Superior temporal gyrus (tissue), 1 donor: Measurements from ENCODE around the gene HSPG2.

Source experiments
- DNase-seq: peaks from one replicate; pipeline ENCODE4 v3.0.0-alpha.2; 2016; ENCODE audit errors: extremely low spot score

HSPG2 gene

DNA sequence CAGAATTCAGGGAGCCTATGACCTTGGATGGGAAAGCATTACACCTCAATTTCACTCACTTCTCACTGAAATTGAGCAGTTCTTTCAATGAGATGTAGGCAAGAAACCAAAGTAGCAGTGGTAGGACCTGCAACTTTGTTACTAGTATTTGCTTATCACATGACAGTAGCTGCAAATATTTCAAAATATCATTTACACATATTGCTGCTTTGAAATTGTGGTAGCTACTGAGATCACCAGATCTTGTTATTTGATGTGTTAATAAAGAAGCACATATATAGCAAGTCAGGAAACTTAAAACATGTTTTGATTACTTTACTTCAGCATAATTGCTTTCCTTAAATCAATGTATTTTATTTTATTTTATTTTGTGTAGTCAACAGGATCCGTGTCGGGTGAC is 112.2 kb downstream of the HSPG2 start:
- no peak for DNase-seq

GRCh38 chr1:21823980-21824702 is 113.0 kb downstream of the HSPG2 start:
- no peak for DNase-seq

DNA sequence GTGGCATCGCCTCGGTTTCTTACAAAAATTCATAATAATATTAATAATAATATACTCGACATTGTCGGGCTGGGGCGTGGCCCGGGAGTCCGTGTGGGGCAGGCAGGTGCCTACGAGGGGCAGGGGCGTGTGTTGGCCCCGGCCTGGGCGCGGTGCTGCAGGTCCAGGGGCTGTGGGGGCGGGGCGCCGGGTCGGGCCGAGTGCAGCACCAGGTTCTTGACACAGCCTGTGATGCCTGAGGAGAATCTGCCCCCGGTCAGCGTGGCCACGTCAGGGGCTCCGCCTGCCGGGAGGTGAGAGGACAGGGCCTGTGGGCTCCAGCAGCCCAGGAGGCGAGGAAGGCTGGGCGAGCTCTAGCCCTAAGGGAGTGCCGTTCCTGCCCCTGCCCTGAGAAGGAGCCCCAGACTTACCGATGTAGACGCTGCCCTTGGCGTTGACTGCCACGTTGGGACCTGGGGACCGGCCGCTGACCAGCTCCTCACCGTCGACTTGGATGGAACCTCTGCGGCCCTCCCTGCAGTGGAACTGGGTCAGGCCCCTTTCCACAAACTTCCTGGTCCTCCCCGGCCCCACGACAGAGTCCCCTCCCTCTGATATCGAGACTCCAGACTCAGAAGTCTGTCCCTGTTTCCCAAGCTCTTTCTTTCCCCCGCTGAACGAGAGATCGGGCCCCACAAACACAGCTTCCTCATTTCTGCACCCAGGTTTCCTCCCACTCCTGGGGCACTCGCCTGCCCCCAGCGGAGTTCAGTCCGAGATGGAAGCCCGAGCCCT is 113.7 kb downstream of the HSPG2 start:
- DNase-seq, result no peak

DNA sequence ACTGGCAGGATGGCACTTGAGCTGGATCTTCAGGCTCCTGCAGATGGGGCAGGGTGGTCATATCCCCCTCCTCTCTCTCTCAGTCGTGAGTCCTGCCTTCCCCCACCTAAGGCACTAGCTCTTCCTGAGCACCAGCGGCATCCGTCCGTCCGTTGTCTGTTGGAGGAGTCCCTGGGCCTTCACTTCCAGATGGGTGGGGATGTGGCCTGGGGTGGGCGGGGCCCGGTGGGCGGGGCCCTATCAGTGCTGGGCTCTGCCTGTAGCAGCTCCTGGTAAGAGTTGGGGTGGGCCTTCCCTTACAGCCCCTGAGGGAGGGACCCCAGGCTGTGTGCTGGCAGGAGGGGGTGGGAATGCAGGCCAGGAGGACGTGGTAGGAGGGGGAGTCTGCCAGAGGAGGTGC is 114.8 kb downstream of the HSPG2 start:
- no peak for DNase-seq

DNA sequence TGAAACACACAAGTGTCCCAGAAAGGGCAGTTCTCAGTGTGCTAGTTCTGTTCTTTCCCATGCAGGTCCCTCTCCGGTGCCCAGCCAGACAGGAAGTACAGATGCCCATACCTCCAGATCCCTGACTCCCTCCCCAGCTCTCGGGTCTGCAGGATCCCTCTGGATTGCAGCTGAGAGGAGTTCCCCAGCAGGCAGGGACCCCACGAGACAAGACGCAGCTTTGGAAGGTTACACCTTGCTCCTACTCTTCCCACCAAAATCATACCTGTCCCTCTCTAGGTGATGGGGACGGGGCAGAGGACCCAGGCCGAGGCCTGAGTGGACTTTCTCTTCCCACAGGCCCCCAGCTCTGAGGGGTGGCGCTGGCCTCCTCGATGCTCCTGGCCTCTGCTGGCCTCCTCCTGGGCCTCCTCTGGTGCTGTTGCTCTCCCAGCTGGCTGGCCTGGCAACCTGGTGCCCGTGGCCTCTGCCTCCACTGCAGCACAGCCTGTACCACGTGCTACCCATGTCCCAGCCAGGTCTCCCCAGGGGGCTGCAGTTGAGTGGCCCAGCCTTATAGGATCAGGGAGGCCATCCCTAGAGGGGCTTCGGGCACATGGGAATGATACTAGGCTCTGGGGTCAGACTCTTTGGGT is 115.6 kb downstream of the HSPG2 start:
- DNase-seq, result no peak

GRCh38 chr1:21820597-21821232 is 116.4 kb downstream of the HSPG2 start:
- no peak for DNase-seq

- no peak for DNase-seq
Measured at GRCh38 chr1:21818656-21819055, 118.5 kb downstream of the HSPG2 start.

GRCh38 chr1:21816602-21817302 is 120.4 kb downstream of the HSPG2 start:
- DNase-seq, result no peak

DNA sequence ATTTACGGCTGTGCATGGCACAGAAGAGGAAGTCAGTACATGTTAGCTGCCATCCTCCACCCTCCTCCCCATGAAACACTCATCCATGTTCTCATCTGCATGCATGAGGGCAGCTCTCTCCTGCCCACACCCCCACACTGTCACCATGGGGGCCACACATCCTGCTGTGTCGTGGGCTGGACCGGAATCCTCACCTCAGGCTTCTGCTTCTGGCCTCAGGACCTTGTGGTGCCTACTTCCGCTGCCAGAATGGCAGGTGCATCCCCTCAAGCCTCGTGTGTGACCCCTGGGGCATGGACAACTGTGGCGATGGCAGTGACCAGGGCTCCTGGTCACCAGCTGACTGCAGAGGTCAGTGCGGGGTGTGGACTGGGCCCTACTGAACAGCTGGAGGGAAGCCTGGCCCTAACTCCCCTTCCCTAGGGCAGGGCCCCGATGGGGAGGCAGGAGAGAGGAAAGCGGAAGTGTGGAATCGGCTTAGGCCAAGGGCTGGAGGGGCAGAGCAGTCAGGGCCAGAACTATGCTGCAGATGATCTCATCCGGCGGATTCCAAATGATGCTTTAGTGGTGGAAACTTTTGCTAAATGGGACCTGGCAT is 121.3 kb downstream of the HSPG2 start:
- no peak for DNase-seq

DNA sequence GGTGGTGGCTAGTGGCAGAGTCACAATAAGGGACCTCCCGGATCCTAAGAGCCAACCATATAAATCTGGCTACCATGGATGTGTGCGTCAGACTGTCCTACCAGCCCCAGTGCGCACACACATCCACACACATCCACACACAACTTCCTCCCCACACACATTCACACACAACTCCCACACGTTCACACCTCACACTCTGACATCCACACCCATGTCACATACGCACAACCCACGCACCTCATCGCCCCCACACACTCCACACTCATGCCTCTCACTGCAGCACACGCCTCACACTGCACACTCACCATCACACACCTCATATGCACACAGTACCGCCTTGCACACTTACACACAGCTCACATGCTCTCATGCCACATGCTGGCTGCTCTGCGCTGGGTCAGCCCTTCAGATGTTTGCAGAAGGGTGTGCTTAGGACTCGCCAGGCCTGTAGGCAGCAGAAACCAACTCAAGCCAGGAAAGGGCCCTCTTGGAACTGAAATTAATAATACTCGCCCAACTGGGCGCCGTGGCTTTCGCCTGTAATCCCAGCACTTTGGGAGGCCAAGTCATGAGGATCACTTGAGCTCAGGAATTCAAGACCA is 122.0 kb downstream of the HSPG2 start:
- no peak for DNase-seq

GRCh38 chr1:21814241-21814918 is 122.7 kb downstream of the HSPG2 start:
- no peak for DNase-seq

DNA sequence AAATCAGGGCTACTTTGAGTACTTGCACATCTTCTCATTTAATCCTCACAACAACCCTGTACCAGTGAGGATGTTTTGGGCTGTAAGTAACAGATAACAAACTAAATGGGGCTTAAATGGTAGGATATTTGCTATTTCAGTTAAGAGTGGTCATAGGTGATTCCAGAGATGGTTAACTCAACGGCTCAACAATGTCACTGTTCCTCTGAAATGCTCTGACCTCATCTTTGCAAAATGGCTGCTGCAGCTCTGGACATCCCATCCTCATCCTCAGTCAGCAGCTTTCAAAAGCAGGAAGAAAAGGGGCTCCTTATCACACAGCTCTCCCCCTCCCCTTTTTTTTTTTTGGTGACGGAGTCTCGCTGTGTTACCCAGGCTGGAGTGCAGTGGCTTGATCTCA is 123.6 kb downstream of the HSPG2 start:
- no peak for DNase-seq

GRCh38 chr1:21811875-21812305 is 125.2 kb downstream of the HSPG2 start, which contains the start of gene LDLRAD2:
Gene LDLRAD2, plus strand, starts transcription at chr1:21812265. Its CDS starts 187 bp downstream, at chr1:21812452.
- DNase-seq, result no peak

DNA sequence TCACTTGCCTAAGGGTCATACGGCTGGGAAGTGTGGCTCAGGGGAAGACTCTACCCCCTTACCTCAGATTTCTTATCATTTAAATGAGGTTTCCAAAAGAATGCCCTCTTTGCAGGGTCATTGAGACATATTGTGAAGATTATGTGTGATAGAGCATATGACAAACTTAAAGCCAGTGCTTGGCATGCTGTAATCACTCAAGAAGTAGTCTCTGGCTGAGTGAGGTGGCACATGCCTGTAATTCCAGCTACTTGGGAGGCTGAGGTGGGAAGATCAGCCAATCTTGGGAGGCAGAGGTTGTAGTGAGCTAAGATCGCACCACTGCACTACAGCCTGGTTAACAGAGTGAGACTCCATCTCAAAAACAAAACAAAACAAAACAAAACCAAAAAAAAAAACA is 132.6 kb downstream of the HSPG2 start:
- DNase-seq, result no peak

DNA sequence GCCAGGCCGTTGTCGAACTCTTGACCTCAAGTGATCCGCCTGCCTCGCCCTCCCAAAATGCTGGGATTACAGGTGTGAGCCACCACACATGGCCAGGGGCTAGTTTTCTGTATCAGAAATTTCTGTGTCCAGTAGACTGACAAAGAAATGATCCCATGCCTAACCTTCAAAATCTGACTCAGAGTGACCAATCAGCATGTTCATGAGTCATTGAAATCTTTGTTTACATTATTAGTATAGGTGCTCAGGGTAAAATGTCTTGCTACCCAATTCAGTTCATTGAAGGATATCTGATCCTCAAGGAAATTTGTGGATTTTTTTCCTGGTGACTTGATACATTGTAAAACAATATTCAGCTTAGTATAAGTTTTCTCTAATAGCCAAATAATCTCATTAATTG is 136.0 kb downstream of the HSPG2 start:
- no peak for DNase-seq

DNA sequence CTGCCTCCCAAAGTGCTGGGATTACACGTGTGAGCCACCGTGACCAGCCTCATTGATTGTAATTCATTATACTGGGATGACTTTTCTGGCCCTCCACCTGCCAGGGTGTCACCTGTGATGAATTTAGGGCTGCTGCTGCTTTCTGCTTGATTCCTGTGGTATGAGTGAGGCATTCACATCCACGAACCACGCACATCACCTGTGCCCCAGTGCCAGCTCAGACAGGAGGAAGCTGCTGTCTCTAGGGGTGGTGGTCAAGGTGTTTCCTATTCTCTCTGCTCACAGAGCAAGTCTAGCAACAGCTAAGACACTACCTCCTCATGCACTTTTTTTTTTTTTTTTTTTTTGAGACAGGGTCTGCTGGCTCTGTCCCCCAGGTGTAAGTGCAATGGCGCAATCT is 137.4 kb downstream of the HSPG2 start:
- DNase-seq, result no peak

GRCh38 chr1:21795075-21795474 is 142.0 kb downstream of the HSPG2 start:
- DNase-seq, result no peak

DNA sequence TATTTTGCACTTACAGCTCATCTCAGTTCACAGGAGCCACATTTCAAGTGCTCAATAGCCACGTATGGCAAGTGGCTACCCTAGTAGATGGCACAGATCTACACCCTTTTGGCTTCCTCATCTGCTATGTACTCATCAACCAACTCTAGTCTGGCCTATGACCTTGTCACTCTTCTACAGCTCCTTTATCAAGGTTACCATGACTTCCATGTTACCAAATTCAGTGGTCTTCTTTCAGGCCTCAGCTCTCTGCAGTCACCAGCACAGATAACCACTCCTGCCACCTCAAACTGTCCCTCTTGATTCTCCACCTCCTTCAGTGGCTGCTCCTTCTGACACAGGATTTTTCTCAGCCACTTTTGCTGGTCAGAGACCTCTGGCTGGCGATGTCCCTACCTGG is 142.5 kb downstream of the HSPG2 start:
- DNase-seq, result no peak

GRCh38 chr1:21793104-21793503 is 144.0 kb downstream of the HSPG2 start:
- DNase-seq, result no peak

DNA sequence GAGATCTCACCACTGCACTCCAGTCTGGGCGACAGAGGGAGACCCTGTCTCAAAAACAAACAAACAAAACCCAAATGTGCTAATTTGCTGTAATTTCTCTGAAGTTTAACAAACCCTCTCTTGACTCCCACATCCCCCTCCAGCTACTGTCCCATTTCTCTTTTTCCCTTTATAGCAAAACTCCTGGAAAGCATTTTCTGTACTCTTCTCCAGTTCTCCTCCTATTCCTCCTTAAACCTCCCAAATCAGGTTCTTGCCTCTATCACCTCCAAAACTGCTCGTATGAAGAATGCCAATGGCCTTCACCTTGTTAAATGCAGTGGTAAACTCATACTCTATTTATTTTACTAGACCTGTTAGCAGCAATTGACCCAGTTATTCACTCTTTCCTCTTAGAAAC is 150.5 kb downstream of the HSPG2 start:
- DNase-seq, result no peak
